ENCODE data around the gene SLC39A10.

DNA sequence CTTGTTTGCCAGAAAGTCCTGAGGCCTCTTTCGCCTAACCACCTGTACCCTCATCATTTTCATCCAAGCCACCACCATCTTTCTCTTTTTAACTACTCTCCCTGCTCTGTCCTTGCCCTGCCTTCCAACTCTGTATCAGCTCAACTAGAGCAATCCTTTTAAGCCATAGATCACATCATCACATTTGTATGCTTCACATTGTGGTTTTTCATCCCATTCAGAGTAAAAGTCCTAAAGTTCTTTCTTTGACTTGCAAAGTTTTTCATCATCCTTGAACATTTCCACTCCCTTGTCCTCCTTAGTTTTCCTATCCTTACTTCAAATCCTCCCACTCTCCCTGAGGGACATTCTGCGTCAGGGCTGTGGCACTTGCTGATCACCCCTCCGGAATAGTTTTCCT is 73.9 kb downstream of the SLC39A10 start:
- no peak for TF ChIP-seq POLR2A (IDR thresholded peaks at IDR 0.05)
- TF ChIP-seq, protein P1, sequence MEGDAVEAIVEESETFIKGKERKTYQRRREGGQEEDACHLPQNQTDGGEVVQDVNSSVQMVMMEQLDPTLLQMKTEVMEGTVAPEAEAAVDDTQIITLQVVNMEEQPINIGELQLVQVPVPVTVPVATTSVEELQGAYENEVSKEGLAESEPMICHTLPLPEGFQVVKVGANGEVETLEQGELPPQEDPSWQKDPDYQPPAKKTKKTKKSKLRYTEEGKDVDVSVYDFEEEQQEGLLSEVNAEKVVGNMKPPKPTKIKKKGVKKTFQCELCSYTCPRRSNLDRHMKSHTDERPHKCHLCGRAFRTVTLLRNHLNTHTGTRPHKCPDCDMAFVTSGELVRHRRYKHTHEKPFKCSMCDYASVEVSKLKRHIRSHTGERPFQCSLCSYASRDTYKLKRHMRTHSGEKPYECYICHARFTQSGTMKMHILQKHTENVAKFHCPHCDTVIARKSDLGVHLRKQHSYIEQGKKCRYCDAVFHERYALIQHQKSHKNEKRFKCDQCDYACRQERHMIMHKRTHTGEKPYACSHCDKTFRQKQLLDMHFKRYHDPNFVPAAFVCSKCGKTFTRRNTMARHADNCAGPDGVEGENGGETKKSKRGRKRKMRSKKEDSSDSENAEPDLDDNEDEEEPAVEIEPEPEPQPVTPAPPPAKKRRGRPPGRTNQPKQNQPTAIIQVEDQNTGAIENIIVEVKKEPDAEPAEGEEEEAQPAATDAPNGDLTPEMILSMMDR (IDR thresholded peaks at IDR 0.05), result no peak
